Fibroblast of skin of left quadriceps (primary cell): ENCODE data around the gene CDH20.

Source experiments
- DNase-seq, 2 experiments: peaks; one replicate each; pipeline ENCODE4 v3.0.0-alpha.2; 2013; ENCODE audit warnings: low read depth in 2 of 2

CDH20 gene

DNA sequence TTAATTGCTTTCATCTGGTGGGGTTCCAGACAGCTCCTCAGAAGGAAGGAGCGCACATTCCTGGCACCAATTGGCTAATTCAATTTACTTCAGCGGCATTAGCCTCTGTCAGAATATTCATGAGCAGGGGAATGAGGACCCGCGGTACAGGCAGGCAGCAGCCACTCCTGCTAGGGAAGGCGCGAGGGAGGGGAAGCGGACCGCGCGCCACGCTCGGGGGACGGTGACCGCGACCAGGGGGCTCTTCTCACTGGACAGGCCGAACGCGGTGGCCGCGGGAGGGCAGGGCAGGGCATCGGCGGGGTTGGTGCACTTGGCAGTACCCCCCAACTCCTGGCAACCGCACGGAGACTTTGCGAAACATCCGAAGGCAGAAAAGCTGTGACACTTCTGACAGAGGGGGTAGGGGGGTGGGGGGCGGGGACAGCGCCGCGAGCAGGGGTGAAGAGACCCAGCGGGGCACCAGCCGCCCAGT lies at the start of gene CDH20:
Gene CDH20 (plus strand): TSS at position 160 of the 475 bp plus-strand sequence.
- no peak for DNase-seq

DNA sequence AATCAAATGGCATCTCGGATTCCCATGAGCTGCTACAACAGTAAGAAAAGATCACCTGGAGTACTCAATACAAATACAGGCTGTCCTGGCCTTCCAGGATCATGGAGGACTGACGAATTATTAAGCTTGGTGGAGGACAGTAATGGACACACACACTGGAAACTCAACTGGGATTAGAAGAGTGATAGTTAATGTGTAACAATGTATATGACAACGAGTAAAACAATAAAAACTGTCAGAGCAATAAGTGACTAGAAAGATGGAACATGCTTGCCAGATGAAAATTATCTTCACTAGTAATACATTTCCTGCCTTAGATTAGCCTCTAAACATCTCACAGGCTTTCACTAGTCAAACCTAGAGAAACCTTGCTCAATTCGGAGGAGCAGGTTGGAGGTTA lies 49.2 kb upstream of the CDH20 start:
- DNase-seq, result no peak

DNA sequence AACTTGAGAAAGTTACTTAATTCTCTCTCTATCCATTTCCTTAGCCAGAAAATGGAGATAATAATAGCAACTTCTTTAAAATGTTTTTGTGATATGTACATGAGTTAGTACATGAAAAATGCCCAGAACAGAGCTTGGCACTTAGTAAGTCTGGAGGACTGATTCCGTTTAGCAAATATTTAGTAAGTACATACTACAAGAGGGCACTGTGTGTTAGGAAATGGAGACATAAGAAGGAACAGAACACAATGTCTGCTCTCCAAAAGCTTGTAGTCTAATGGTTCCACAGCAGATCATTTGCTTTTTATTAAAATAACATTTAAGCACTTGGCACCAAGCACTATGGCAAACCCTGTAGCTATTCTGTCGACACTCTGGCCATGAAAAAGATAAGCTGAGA lies 47.5 kb upstream of the CDH20 start:
- no peak for DNase-seq

DNA sequence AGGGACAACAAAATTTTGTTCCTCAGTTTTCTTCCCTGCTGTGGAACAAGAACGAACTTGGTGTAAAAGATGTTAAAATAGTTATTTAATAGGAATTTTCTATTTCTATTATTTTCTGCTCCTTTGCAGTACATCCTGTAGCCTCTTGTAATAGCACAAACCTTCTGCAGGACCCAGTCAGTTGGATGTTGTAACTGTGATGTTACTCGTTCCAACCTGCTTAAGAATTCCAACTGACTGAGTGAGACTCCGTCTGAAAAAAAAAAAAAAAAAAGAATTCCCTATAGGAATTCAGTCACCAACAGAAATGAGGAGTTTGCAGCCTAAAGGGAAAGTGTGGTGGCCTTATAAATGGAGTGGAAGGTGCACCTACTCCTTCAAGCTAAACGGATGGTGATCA lies 46.4 kb upstream of the CDH20 start:
- no peak for DNase-seq

DNA sequence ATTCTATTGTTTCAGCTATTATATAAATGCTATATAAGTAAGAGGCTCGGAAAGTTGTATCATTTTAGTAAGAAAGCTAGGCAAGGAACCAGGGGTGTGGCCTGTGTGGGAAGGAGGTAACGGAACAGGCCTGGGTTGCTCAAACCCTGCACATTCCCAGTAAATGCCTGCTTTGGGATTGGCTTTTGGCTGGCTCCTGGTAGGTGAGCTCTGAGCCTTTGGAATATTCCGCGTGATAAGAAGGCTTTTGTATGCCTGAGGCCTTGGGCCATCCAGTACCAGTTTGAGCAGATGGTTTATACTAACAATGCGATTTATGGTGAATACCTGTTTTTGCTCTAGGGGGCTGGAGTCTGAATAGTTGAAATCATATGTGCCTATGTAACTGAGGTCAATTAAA lies 42.6 kb upstream of the CDH20 start:
- no peak for DNase-seq

DNA sequence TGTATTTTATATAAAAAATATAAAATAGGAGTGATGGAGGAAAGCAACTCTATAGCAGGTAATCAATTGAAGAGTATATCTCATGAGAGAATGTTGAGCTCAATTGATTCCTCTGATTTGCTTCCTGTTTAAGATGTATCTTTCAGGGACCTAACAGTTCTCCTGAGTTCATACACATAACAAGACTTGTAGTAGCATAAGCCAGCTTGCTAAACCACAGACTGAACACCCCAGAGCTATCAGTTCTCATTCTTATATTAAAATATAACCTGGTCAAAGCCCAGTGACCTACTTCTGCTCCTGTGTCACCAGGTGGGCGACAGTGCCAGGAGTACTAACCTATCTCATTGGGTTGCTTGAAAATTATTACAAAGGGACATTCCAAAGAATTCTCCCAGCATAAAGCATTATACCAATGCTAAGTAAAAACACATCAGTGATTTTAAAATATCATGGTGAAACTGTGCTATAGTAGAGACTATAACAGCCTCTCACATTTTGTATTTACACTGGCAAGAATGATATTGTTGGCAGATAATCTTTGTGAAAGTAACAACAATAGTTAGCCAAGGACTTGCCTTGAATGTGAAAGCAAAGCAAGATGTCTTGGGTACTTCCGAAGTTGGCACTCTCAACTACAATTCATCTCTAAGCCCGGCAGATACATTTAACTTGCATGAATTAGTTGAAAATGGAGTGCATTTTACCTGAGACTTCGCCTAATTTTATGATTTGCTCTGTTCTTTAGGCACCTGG lies 40.8 kb upstream of the CDH20 start:
- DNase-seq, result no peak

DNA sequence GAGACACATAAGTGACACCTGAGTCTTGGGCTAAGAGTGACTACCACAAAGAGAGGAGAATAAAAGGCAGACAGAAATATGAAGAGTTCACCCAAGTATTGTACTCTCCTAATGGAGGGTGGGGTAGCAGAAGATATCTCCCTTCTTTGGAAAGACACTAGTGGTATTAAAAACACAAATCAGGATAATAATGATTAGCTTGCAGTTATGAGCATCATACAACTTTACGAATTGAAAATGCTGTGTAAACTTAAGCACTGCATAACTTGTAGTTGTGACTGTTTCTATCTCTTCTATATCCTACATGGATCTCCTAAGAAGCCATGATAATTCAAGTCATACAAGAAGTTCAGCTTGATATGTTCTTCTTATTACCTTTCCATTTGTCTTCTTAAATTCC lies 38.1 kb upstream of the CDH20 start:
- no peak for DNase-seq

DNA sequence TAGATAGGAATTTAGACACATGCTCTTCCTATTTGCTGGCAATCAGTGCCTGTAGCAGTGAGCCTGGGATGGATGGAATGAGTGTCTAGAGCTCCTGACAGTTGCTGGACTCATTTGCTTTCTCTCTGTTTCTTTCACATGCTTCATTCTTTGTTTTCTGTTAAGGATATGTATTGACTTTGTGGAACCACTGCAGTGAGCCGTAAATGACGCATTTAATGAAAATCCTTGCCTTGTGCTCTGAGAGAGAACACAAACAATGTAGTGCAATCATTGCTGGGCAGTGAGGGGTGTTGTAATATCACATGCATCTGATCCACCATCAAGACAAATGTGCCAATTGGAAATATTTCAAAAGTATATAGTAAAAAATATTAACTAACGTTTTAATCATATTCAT lies 25.2 kb upstream of the CDH20 start:
- no peak for DNase-seq

DNA sequence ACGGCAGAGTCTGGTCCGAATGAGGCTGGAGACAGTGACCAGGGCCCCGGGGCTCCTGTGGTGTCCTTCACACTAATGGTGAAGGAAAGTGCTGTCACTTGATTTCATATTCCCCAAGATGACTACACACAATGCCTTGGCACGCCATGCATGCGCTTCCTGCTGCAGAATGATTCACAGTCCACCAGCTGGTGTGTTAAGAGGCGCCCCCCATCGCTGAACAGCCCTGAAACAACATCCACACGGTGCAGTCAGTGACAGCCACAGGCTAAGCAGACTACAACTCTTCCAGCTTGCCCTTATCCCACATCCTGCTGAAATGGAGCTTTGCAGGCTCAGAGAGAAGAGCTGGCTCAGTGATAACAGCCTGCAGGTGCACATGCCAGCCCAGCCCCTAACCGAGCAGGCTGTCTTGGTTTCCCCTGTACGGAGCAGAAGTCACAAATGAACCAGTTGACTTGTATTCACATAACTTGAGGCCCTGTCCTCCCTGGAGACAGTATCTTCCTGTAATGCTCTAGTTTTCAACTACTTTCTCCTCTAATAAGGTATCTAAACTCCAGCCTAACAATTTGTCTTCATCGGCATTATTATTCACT lies 24.3 kb upstream of the CDH20 start:
- no peak for DNase-seq

DNA sequence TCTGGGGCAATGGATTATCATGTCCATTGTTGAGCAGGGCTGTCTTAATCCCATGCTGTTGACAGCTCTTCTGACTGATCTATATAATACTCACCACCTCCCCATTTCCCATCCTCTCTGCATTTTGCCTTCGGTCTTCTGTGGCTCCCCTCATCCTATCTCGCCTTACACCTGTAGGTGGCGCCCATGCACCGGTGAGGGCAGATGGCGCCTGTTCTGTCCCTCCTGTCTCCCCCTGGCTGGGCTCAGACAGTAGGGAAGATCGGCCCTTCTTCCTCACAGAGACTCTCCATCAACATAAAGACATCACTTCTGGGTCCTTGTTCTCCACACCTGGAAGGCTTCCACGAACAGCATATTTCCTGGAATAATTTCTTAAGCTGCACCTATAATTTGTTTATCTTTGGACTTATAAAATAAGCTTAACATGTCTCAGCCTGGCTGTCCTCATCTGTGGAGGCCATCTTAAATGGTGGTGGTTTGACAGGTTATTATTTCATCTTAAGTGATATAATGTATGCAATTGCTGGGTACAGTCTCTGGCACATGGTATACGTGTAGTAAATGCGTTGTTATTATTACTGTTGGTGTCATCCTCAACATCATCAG lies 10.9 kb upstream of the CDH20 start:
- DNase-seq, result peak; percentile 33 to 38

DNA sequence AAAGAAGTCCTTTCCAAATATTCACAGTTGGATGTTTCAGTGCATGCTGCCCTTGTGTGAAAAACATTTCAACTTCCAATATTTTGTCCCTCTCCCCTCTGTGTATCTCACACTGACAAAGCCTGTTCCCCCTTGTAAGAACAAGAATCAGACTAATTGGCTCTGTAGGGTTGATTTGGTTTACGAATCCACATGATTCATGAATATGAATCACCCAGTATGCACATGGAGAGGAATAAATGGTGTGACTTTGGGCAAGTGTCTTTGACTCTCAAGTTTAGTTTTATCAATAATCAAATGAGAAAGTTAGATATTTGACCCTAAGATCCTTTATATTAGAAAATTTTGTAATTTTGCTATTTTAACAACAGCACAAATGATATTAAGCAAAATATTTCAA lies 9.3 kb upstream of the CDH20 start:
- DNase-seq, result no peak

DNA sequence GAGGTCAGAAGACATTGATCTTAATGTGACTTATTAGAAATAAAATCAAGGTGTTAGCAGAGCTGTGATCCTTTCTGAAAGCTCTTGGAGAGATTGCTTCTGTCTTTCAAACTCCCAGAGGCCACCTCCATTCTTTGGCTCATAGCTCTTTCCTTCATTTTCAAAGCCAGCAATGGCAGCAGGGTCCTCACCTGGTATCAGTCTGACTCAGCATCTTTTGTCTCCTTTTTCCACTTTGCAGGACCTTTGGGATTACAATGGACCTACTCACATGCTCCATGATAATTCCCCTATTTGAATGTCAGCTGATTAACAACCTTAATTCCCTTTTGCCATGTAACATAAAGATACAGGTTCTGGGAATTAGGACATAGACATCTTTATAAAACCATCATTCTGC lies 6.8 kb upstream of the CDH20 start:
- no peak for DNase-seq

DNA sequence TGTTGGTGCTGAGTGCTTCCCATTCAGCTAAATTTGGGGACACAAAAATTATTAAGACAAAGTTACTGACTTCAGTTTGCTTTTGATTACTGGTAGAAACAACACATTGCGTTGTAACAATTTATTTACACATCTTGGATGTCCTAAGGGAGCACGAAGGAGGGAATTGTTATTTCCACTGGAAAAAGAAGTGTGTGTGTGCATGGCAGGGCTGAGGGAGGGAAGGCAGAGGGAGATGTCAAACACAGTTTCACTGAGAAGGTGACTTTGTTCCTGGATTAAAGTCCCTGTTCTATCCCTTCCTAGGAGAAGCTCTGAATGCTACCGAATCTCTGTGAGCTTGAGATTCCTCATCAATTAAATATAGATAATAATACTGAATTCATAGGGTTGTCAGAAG lies 3.8 kb upstream of the CDH20 start:
- no peak for DNase-seq

DNA sequence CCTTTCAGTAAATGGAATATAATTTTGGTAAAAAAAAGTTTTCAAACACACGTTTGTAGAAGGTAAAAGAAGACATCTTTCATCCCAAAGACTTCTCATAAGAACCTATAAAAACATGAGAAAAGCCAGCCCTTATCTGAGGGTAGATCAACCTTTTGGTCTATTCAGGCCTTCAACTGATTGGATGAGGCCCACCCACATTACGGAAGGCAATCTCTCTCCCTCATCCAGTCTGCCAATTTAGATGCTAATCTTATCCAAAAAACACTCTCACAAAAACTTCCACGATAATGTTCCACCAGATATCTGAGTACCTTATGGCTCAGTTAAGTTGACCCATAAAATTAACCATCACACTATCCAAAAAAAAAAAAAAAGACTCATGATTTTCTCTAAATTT lies 2.2 kb upstream of the CDH20 start:
- DNase-seq, result no peak

DNA sequence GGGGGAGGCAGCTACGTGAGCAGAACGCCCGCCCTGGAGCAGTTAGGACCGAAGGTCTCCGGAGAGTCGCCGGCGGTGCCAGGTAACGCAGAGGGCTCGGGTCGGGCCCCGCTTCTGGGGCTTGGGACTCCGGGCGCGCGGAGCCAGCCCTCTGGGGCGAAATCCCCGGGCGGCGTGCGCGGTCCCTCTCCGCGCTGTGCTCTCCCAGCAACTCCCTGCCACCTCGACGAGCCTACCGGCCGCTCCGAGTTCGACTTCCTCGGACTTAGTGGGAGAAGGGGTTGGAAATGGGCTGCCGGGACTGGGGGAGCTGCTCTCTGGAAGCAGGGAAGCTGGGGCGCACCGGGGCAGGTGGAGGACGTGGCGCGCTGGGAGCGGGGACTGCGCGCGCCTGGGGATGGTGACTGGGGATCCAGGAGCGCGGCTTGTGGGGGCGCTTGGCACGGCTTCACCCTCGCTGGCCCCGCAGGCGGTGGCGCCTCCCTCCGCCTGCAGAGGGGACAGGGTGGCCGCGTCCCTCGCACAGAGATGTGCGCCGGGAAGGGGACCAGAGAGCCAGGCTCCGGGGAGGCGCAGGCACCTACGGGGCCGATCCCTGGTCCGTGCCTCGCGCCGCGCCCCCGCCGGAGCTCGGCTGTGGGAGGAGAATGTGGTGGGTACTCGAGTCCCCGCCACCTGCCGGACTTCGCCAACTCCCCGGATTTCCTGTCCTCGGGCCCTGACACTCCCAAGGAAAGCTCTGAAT lies 688 bp downstream of the CDH20 start:
- DNase-seq, result no peak

DNA sequence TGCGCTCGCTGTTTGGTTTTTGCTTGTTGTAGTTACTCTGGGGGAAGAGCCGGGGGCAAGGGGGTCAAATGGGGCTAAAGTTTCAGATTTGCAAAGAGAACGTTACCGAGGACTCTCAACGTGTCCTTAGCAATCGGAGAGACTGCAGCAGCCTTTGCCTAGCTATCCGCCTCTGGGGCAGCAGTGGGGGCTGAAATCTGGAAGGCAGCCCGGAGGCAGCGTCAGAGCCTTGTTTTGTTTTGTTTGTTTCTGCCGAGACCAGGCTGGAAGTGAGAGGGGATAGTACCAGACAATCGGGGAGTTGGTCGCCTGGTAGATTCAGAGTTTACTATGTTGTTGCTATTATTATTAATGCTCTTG lies 1.2 kb downstream of the CDH20 start:
- DNase-seq, result no peak

DNA sequence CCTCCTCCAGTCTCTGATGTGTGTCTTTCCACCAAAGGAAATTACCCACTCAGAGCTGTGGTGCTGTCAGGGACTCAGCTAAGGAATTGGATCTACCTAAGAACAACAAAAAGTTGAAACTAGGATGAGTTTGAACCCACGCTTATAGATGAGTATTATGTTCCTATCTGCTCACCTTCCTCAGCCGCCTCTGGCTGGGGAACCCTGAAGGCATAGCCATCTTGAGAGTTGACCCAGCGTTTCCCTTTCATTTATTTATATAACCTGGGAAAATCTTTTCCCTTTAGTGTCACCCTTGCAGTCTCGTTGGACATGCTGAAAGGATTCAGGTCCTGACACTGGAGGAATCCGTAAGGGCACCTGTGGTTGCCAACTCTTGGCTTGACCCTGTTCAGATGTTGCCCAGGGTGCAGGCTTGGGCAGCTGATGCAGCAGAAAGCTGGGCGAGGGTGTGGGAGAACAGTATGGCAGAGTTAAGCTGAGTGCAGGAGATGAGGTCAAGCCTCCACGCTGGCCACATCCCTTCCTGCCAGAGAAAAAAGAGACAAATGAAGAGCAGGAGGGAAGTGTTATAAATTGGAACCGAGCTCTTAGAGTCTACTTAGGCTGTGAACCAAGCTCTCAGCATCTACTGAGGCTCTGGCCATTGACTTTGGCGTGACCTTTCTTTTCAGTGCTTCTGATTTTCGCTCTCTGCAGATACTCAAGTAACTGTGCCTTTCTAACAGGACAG lies 1.9 kb downstream of the CDH20 start:
- no peak for DNase-seq

DNA sequence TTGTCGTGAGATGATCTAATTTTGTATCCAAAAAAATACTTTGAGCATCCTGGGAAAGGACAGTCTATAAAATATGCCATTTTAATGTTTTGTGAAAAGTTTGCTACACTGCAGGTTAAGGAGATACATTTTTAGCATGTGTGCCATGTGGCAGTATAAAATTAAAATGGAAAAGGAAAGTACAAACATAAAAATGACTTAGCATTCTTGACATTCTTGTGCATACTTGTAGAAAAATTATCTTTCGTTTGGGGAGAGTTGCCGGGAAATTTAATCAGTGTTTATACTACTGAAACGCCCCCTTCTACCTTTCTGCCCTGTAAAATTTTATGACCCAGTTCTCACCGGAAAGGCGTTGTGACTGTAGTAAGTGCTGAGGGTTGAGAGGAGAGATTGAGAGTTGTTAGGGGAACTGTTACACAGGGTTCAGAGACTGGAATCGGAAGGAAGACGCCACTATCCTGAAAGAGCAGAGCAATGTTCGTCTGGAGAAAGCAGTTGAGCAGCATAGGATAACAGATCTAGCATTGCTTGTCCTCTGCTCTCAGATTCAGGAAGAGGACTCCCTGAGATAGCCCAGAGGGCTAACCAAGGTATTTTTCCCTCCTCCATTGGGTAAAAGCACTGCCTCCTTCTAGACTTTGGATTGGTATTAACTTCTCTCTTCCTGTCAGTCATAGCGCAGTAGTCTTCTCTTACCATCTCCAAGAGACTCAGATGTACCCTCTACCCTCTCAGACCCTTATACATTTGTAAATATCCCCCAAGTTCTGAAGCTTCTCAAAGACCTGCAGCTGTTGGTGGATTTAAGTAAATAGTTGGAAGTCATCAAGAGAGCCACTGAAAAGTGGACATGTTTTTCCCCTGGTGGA lies 2.7 kb downstream of the CDH20 start:
- no peak for DNase-seq

DNA sequence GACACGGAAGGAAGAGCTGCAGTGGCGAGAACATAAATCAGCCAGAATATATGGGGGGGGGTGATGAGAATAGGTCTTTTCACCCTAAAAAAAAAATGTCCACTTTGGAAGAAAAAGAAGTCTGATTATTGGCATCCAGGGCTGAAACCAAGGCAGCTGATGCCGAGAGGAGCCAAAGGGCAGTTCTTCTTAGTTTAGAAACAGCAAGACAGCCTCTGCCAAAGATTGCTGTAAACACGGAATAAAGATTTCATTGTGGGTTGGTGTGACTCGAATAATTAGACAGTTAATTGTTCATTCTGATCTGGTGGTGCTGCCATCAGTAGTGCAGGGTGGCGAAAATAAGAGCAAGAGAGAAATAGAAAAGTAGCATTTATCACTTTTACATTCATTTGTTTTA lies 3.5 kb downstream of the CDH20 start:
- DNase-seq, result no peak

DNA sequence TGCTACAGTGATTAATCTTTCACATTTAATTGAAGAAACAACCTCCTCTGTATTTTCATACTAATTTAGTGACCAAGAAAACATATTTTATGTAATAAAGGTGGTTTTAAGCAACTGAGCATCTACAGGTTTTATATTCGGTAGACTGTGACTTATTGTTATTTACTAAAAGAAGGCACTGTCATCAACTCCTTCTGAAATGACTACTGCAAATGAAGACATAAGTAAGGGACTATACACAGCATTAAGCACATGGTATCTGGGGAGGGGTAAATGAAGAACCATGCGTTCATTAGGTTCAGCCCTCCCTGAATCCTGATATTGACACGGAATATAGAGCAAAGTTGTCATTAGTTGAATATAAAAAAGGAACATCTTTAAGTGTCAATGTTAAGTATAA lies 4.3 kb downstream of the CDH20 start:
- DNase-seq, result no peak

DNA sequence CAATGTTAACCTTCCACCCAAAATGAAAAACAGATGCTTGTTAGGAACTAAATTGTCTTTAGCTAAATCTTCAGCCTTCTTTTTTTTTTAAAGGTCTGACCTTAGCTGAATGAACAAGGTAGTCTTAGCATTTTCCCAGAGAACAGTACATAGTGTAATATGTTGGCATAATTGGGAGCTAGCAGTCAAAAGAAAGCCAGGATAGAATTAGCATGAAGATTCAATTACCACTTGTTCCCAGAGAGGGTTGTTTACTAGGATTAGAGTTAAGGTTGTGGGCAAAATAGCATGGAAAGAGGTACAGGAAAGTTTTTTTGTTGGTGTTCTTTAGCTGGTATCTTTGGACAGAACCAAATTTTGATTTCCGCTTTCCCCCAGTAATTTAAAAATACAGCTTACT lies 6.9 kb downstream of the CDH20 start:
- DNase-seq, result no peak
